ENCODE measurements around the gene ZYG11A.

The ZYG11A gene

GRCh38 chr1:52925571-52926005 is 83.0 kb downstream of the ZYG11A start:
- TF ChIP-seq GATA3 (IDR thresholded peaks at IDR 0.05; ENCODE audit: low read depth, low read length) (no peak), GATA2 (IDR thresholded peaks at IDR 0.05; ENCODE audit: low read depth, low read length) (no peak)

- TF ChIP-seq GATA2 (IDR thresholded peaks at IDR 0.05; ENCODE audit: low read depth, low read length) (no peak), GATA3 (IDR thresholded peaks at IDR 0.05; ENCODE audit: low read depth, low read length) (no peak)
These were observed 84.3 kb downstream of the ZYG11A start for GRCh38 chr1:52926864-52927211.

- no peak for TF ChIP-seq GATA3 (IDR thresholded peaks at IDR 0.05; ENCODE audit: low read depth, low read length)
- TF ChIP-seq GATA2 (IDR thresholded peaks at IDR 0.05; ENCODE audit: low read depth, low read length): no peak
These were observed 84.9 kb downstream of the ZYG11A start, which contains the start of gene SCP2 for GRCh38 chr1:52927212-52928014. Gene SCP2, plus strand, starts transcription at chr1:52927276. Its CDS starts 121 bp downstream, at chr1:52927397.

DNA sequence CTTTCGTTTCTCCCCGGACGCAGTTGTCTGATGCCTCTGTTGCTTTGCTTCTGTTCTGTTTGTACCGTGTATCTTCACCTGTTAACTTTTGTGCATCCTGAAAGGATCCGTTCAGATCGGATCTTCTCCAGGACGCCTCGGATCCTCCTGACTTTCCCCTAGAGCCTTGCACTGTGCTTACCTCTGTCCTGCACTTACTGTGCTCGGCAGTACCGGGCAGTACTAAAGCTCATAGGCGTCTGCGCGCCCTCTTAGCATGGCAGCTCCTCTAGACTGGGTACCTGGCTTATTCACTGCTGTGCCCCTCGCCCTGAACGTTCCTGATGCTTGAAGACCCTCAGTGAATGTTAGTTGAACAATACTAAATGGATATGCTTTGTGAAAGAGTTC is 85.5 kb downstream of the ZYG11A start:
- no peak for TF ChIP-seq GATA2 (IDR thresholded peaks at IDR 0.05; ENCODE audit: low read depth, low read length)
- TF ChIP-seq GATA3 (IDR thresholded peaks at IDR 0.05; ENCODE audit: low read depth, low read length): no peak

DNA sequence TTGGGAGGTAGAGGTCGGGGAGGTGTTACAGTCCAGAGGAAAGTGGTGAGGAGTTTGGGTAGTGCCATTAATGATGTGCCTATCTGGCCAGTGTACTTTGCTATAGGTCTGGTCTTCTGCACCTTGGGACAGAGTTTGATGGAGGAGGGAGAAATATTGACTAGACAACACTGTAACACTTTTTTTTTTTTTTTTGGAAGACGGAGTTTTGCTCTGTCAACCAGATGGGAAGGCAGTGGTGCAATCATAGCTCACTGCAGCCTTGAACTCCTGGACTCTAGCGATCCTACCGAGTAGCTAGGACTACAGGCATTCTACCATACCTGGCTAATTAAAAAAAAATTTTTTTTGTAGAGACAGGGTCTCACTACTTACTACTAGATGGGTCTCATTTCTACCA is 86.5 kb downstream of the ZYG11A start:
- TF ChIP-seq GATA3 (IDR thresholded peaks at IDR 0.05; ENCODE audit: low read depth, low read length) (no peak), GATA2 (IDR thresholded peaks at IDR 0.05; ENCODE audit: low read depth, low read length) (no peak)

- no peak for TF ChIP-seq GATA3 (IDR thresholded peaks at IDR 0.05; ENCODE audit: low read depth, low read length)
- TF ChIP-seq GATA2 (IDR thresholded peaks at IDR 0.05; ENCODE audit: low read depth, low read length): no peak
These were observed 95.0 kb downstream of the ZYG11A start for GRCh38 chr1:52937433-52938182.

DNA sequence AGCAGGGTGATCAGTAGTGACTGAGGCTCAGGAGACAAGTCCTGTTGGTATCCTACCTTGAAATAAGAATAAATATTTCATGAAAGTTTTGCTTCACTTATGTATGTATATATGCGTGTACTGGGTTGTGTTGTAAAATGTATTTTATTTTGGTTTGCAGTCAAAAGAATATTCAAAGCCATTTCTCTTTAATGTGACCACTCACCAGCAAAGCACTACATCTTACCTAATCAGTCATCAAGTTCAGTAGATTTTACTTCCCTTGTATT is 95.6 kb downstream of the ZYG11A start:
- TF ChIP-seq GATA2 (IDR thresholded peaks at IDR 0.05; ENCODE audit: low read depth, low read length) (no peak), GATA3 (IDR thresholded peaks at IDR 0.05; ENCODE audit: low read depth, low read length) (no peak)

DNA sequence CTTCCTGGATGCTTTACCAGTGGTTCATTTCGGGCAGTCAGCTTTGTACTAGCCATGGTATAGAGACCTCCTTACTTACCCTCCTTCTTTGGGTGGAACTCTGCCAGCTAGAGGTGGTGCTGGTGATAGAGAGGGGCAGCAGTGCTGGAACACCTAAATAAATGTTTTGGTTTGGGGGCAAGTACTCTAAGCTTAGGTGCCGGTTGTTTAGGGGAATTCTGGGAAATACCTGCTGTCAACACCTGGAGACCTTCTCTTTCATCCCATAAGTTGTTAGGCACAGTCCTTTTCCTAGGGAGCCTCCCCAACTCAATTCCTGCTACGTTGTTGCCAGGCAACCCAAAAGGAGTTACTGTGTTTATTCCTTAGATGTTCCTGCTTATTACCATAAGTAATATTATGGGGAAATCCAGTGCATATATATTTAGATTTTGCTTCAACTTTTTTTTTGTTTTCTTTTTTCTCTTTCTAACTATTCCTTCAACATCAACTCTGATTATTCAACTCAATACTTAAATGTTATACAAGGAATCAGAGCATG is 101.4 kb downstream of the ZYG11A start:
- TF ChIP-seq GATA3 (IDR thresholded peaks at IDR 0.05; ENCODE audit: low read depth, low read length) (no peak), GATA2 (IDR thresholded peaks at IDR 0.05; ENCODE audit: low read depth, low read length) (no peak)

GRCh38 chr1:52944566-52944965 is 102.0 kb downstream of the ZYG11A start:
- TF ChIP-seq GATA3 (IDR thresholded peaks at IDR 0.05; ENCODE audit: low read depth, low read length): no peak
- no peak for TF ChIP-seq GATA2 (IDR thresholded peaks at IDR 0.05; ENCODE audit: low read depth, low read length)

Measured in SH-SY5Y (cell line).